ENCODE data around the gene ADGRV1.

- TF ChIP-seq CTCF (IDR thresholded peaks at IDR 0.05) (no peak), POLR2A (IDR thresholded peaks at IDR 0.05) (no peak), EP300 (IDR thresholded peaks at IDR 0.05) (no peak)
These were observed 352.6 kb downstream of the ADGRV1 start for GRCh38 chr5:90911169-90911568.

All from tibial nerve (tissue), 4 donors.